Heart left ventricle (tissue), 16 donors: ENCODE measurements around the gene AHCTF1. TPM values are rescaled to one million over a fixed set of nuclear protein-coding genes. Genes with fewer than 3 reads are reported as not detected.

Experiments used
- ATAC-seq, 4 donors: fragments of 200-7000 bp; cut with Tn5 transposase; one replicate each; pipeline ENCODE4 v1.9.1; 2020 to 2022; ENCODE audit warnings: moderate library complexity in 4 of 4, mild to moderate bottlenecking in 3 of 4, moderate number of reproducible peaks in 1 of 4
- DNase-seq, 5 donors: peaks; one replicate each; pipeline ENCODE4 v3.0.0-alpha.2; 2020
- H3K27ac ChIP-seq, 12 donors: fragments of 200-600 bp; sonication (generic) in 4 of 12; one replicate each; pipeline versions ENCODE4 v1.5.0 to v1.8.0; 2016 to 2022; ENCODE audit warnings: mild to moderate bottlenecking in 2 of 12
- H3K27me3 ChIP-seq, 9 donors: fragments of 200-600 bp; sonication (generic) in 2 of 9; one replicate each; pipeline versions ENCODE4 v1.5.1 to v1.8.0; 2016 to 2022; ENCODE audit warnings: mild to moderate bottlenecking in 3 of 9
- H3K36me3 ChIP-seq, 9 donors: fragments of 200-600 bp; sonication (generic) in 2 of 9; one replicate each; pipeline versions ENCODE4 v1.5.0 to v1.8.0; 2018 to 2022; ENCODE audit warnings: mild to moderate bottlenecking in 2 of 9
- H3K4me1 ChIP-seq, 12 donors: fragments of 200-600 bp; sonication (generic) in 4 of 12; one replicate each; pipeline versions ENCODE4 v1.5.0 to v1.8.0; 2016 to 2022; ENCODE audit warnings: mild to moderate bottlenecking in 3 of 12
- H3K4me3 ChIP-seq, 12 donors: fragments of 200-600 bp; sonication (generic) in 4 of 12; one replicate each; pipeline versions ENCODE4 v1.5.0 to v1.8.0; 2017 to 2022; ENCODE audit warnings: mild to moderate bottlenecking in 9 of 12, moderate library complexity in 4 of 12
- H3K9me3 ChIP-seq, 12 donors: fragments of 200-600 bp; sonication (generic) in 4 of 12; one replicate each; pipeline versions ENCODE4 v1.5.0 to v1.8.0; 2016 to 2022; ENCODE audit warnings: mild to moderate bottlenecking in 1 of 12
- POLR2A ChIP-seq, 2 donors: fragments of 450-650 bp; IDR thresholded peaks; one replicate each; pipeline ENCODE4 v1.6.1; 2017; ENCODE audit warnings: antibody characterized with exemption in 2 of 2, mild to moderate bottlenecking in 2 of 2, moderate library complexity in 2 of 2
- WGBS, 4 donors: extraction: QIAGEN DNeasy Blood & Tissue Kit in 2 of 4; methylation state at CpG; one replicate each; pipeline versions ENCODE4 v1.1.5 to v1.1.7; 2013 to 2018; 5-methylcytosine and 5-hydroxymethylcytosine counted together
- intact Hi-C, 10 donors: fragments of 100-400 bp; cut with DNase I; formaldehyde crosslinking; loops; one replicate each; pipeline versions ENCODE4 v1.11.1 to v1.14.2; 2022
- polyA plus RNA-seq, 2 donors: library from polyadenylated mRNA; stranded (reverse); fragments of 200-250 nt; gene quantifications; one replicate each; pipeline ENCODE4 v1.2.3, GENCODE V29; 2013
- total RNA-seq, 9 donors: library from RNA; depleted of rRNA in 2 of 9; stranded (reverse); fragments of >200 nt in 2 of 9; fragmentation: NEBNext Ultra II Directional in 3 of 9; extraction: Animal tissue kit (Norgen Biotek cat#: 25700) in 3 of 9; gene quantifications; one replicate each; pipeline versions ENCODE4 v1.1.0 to v1.2.4, GENCODE V29; 2016 to 2023
- TF ChIP-seq, protein P1 (sequence below), 12 donors: fragments of 200-600 bp; sonication (generic) in 4 of 12; IDR thresholded peaks; one replicate each; pipeline versions ENCODE4 v1.5.0 to v1.8.0; 2018 to 2022; ENCODE audit warnings: antibody characterized with exemption in 12 of 12, mild to moderate bottlenecking in 5 of 12
- donor health status: ischemic (EF 13 %, LVEDD 7.1; RV severe dilation, severe dysfunction).
- donor health status: healthy with polysubstance abuse.
- donor health status: DM: no; HTN: yes; CAD: no.
- donor health status: DM: no; HTN: no; CAD: no.
- donor health status: ischemic (EF 25% LVEDD 6.9; RV normal size, moderate dysfunction).
- donor health status: ischemic (EF 25% LVEDD 5.7; RV mildly dilated, moderate dysfunction).
- donor health status: healthy.
- donor health status: DM: yes; HTN: yes; CAD: no.
- donor health status: ischemic (EF 35%, LVEDD 5.7; RV mildly dilated, moderate dysfunction).
- donor health status: nonischemic (EF 11% LVEDD 7.7; RV severe dilation, severe dysfunction).
- donor health status: DM: yes; HTN: yes; CAD: no.
- donor health status: PGD.
- donor health status: ischemic (EF 29% LVEDD 5.4; RV normal size, mild dysfunction).
- donor health status: nonischemic (EF 23%, LVEDD 6.1; RV moderate dilation, normal function).

AHCTF1 gene
- total and polyA plus RNA-seq, 11 donors = 6.3 to 39.7 (median 19.4) TPM

DNA sequence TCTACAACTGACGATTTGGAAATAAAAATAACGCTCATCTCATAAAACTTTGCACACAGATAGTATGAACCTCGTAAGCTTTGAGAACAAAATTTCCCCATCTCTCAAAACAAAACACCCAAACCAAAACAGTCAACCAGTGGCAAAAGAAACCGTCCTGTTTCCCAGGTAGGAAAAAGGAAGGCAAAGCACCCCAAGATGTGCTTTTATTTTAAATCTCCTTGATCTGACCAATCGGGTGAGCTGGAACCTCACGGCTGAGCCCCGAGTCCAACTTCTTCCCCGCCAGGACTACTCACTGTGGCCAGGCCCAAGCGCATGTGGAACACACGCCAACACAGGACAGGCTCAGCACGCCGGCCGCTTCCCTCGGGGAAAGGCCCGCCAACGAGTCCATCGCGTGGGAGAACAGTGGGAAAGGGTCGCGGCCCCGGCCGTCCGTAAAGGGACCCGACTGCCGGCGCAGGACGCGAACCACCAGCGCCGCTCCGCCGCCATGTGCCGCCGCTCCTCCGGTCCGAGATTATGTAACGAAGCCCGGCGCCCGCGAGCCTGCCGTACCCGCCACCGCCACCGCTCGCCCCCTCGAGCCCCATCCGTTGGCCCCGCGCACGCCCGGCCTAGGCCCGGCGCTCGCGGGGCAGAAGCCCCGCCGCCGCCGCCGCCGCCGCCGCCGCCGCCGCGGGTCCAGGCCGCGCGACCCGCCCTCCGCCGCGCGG is 759 bp downstream of the AHCTF1 start:
- TF ChIP-seq, protein P1, sequence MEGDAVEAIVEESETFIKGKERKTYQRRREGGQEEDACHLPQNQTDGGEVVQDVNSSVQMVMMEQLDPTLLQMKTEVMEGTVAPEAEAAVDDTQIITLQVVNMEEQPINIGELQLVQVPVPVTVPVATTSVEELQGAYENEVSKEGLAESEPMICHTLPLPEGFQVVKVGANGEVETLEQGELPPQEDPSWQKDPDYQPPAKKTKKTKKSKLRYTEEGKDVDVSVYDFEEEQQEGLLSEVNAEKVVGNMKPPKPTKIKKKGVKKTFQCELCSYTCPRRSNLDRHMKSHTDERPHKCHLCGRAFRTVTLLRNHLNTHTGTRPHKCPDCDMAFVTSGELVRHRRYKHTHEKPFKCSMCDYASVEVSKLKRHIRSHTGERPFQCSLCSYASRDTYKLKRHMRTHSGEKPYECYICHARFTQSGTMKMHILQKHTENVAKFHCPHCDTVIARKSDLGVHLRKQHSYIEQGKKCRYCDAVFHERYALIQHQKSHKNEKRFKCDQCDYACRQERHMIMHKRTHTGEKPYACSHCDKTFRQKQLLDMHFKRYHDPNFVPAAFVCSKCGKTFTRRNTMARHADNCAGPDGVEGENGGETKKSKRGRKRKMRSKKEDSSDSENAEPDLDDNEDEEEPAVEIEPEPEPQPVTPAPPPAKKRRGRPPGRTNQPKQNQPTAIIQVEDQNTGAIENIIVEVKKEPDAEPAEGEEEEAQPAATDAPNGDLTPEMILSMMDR (IDR thresholded peaks at IDR 0.05) = no peak
- no peak for TF ChIP-seq POLR2A (IDR thresholded peaks at IDR 0.05)
- Histone ChIP-seq H3K4me1 (peaks cover 0 to 29% (median 18%) of the 10 kb centered on the region in 12 donors), H3K27me3 (no peaks in the 10 kb centered on the region), H3K27ac (peak overlapping the region; percentile 89 to 99 (median 96)), H3K4me3 (peak overlapping the region; percentile 61 to 98 (median 90)), H3K9me3 (no peaks in the 10 kb centered on the region), H3K36me3 (peaks cover 0 to 29% (median 6%) of the 10 kb centered on the region in 9 donors)
- intact Hi-C loops = loop anchor here in 3 of 10 donors (10.0 kb wide), 3 partner anchors 144 to 404 kb away; partner anchors contain the start of genes ZNF670 (in 2 of the 3), ZNF496 (in 1 of the 3) and ZNF669 (in 1 of the 3)
- ATAC-seq (peak in 2 of 4 donors; percentile 26 to 27), DNase-seq (peak; percentile 53 to 81 (median 76))
- 0 to 2% (median 1%) methylated on average over 9 to 74 of the region's 76 CpGs for WGBS, 4 donors

DNA sequence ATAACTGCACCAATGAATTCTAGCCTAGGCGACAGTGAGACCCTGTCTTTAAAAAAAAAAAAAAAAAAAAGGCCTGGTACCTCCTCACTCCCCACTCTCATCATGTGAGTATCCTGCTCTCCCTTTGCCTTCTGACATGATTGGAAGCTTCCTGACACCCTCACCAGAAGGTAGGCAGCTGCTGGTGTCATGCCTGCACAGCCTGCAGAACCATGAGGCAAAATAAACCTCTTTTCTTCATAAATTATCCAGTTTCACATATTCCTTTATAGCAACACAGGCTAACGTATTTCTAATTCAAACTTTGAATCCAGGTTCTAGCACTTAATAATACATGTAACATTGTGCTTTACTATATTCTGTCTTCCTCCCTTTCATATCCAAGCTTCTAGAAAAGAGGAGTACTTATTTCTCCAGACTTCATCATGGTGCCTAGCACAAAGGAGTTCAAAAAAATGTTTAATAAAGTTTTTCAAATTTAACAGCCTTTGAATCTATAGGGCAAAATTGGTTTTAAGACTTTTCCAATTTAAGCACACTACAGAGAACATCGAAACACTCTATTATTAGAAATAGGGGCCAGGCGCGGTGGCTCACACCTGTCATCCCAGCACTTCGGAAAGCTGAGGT is 5.6 kb downstream of the AHCTF1 start:
- H3K27ac ChIP-seq = peak overlapping the region in 1 of 12 donors; percentile 3
- no peak for TF ChIP-seq POLR2A (IDR thresholded peaks at IDR 0.05)
- TF ChIP-seq, protein P1 (IDR thresholded peaks at IDR 0.05) = no peak
- no peaks in the 10 kb centered on the region for H3K9me3 ChIP-seq
- intact Hi-C loops = no loop called here
- no peak overlapping the region for H3K4me3 ChIP-seq
- H3K36me3 ChIP-seq = peaks cover 0 to 30% (median 6%) of the 10 kb centered on the region in 9 donors
- H3K4me1 ChIP-seq = peaks cover 0 to 51% (median 43%) of the 10 kb centered on the region in 12 donors
- WGBS, 4 donors = 96 to 100% (median 97%) methylated on average over 6 of the region's 6 CpGs
- no peaks in the 10 kb centered on the region for H3K27me3 ChIP-seq
- DNase-seq (no peak), ATAC-seq (no peak)

DNA sequence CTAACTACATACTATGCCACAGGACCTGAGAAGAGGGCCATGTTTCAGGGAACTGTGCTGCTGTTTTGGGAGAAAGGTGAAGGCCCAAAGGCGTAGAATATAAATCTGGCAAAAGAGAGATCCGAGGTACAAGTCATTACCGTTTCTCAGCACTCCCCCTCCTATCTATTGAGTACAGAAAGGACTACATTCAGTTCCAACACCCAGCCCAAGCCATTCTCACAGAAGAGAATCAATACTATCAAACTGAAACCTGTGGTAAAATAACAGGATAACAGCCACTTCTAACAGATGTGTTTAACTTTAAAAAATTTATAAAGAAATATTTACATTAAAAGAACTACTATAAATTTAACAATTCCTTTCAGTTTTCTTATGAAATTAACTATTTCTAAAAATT is 7.8 kb downstream of the AHCTF1 start:
- no peaks in the 10 kb centered on the region for H3K9me3 ChIP-seq
- H3K4me3 ChIP-seq = no peak overlapping the region
- H3K27ac ChIP-seq = no peak overlapping the region
- intact Hi-C loops = no loop called here
- TF ChIP-seq POLR2A (IDR thresholded peaks at IDR 0.05) = no peak
- TF ChIP-seq, protein P1 (IDR thresholded peaks at IDR 0.05) = no peak
- WGBS, 4 donors = 64 to 74% (median 68%) methylated on average over 3 of the region's 3 CpGs
- DNase-seq = no peak
- peak in 1 of 4 donors; percentile 26 for ATAC-seq
- peaks cover 0 to 36% (median 30%) of the 10 kb centered on the region in 12 donors for H3K4me1 ChIP-seq
- H3K36me3 ChIP-seq = peaks cover 0 to 30% (median 2%) of the 10 kb centered on the region in 9 donors
- H3K27me3 ChIP-seq = no peaks in the 10 kb centered on the region

DNA sequence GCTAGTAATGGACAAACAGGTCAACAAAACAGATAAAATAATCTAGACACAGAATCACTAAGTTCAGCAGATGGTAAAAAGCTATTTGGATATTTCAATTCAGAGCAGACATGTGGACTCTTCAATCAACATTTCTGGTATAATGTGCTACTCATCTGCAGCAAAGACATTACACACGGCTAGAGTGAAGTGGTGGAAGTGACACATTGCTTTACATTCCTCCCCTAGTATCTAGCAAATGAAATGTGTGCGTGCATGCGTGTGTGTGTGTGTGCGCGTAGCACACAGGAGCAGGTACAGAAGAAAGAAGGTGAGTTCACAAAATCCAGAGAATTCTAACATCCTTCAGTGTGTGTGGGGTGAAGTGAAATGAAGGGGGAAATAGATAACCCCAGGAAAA is 8.3 kb downstream of the AHCTF1 start:
- intact Hi-C loops = no loop called here
- no peak overlapping the region for H3K4me3 ChIP-seq
- peaks cover 0 to 25% (median 0%) of the 10 kb centered on the region in 9 donors for H3K36me3 ChIP-seq
- no peaks in the 10 kb centered on the region for H3K9me3 ChIP-seq
- no peak overlapping the region for H3K27ac ChIP-seq
- WGBS, 4 donors = 81 to 87% (median 84%) methylated on average over 5 of the region's 5 CpGs
- DNase-seq (no peak), ATAC-seq (peak in 1 of 4 donors; percentile 34)
- no peaks in the 10 kb centered on the region for H3K27me3 ChIP-seq
- TF ChIP-seq POLR2A (IDR thresholded peaks at IDR 0.05) = no peak
- peaks cover 0 to 38% (median 29%) of the 10 kb centered on the region in 12 donors for H3K4me1 ChIP-seq
